Coronary artery (tissue), 2 donors: ENCODE results near the gene PGRMC2.

Experiments
- DNase-seq: peaks from one replicate; pipeline ENCODE4 v3.0.0-alpha.2; 2017; ENCODE audit warnings: low spot score
- H3K27ac ChIP-seq, 2 donors: fragments of 200-600 bp; sonication (generic); one replicate each; pipeline ENCODE4 v1.5.1; 2016 to 2019
- H3K4me3 ChIP-seq: fragments of 200-600 bp; sonication (generic); 2 replicates; pipeline ENCODE4 v1.5.1; 2016; ENCODE audit warnings: mild to moderate bottlenecking, moderate library complexity
- TF ChIP-seq, protein P1 (sequence below): fragments of 200-600 bp; sonication (generic); IDR thresholded peaks from one replicate; pipeline ENCODE4 v1.5.1; 2019; ENCODE audit warnings: antibody characterized with exemption

Gene PGRMC2

DNA sequence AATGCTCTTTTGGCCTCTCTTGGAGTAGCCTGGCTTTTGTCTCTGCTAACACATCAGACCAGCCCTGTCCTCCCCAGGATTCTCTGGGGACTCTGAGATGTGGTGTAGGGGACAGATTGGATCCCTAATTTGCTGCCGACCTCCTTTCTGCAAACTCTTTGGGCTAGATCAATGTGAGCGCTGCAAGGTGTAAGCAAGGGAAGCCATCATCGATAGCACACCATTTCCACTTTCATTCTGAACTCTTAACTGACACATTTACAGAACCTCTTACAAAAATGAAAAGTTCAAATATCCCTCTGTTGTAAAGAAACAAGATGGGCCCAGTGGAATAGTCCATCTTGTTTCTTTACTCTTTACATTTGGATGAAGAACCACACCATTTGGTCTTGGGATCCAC, 46.6 kb downstream of the PGRMC2 start:
- DNase-seq = no peak
- H3K27ac ChIP-seq = no peak overlapping the region
- TF ChIP-seq, protein P1, sequence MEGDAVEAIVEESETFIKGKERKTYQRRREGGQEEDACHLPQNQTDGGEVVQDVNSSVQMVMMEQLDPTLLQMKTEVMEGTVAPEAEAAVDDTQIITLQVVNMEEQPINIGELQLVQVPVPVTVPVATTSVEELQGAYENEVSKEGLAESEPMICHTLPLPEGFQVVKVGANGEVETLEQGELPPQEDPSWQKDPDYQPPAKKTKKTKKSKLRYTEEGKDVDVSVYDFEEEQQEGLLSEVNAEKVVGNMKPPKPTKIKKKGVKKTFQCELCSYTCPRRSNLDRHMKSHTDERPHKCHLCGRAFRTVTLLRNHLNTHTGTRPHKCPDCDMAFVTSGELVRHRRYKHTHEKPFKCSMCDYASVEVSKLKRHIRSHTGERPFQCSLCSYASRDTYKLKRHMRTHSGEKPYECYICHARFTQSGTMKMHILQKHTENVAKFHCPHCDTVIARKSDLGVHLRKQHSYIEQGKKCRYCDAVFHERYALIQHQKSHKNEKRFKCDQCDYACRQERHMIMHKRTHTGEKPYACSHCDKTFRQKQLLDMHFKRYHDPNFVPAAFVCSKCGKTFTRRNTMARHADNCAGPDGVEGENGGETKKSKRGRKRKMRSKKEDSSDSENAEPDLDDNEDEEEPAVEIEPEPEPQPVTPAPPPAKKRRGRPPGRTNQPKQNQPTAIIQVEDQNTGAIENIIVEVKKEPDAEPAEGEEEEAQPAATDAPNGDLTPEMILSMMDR = no peak

DNA sequence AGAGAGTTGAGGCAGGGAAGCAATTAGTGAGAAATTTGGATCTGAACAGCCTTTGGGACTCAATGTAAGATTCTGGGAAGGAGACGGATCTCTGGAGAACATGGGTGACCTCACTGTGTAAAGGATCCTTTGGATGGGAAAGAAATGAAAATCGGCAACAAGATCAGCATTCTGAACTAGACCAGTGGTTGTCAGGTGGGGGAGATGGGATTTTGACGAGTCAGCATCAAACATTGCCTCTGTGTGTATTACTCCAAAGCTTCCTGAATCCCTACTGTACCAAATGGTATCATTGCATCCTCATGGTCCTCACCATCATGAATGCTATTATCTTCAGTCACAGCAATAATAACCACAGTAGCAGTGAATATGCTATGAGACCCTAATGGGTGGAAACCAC, 52.8 kb downstream of the PGRMC2 start:
- no peak overlapping the region for H3K27ac ChIP-seq
- H3K4me3 ChIP-seq = no peak overlapping the region
- DNase-seq = no peak
- TF ChIP-seq, protein P1 = no peak

More for the DNA sequence above, 46.6 kb downstream of the PGRMC2 start:
- no peak overlapping the region for H3K4me3 ChIP-seq

DNA sequence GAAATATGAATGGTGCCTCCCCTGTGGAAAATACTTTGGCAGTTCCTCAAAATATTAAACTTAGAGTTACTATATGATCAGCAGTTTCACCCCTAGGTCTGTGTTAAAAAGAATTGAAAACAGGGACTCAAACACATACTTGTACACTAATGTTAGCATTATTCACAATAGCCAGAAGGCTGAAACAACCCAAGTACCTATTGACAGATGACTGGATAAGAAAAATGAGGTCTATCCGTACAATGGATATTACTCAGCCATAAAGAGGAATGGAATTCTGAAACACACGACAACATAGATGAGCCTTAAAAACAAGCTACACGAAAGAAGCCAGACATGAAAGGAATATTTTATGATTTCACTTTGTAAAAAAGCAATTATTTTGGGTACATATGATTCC, 54.9 kb downstream of the PGRMC2 start:
- TF ChIP-seq, protein P1 = no peak
- Histone ChIP-seq H3K4me3 (no peak overlapping the region), H3K27ac (no peak overlapping the region)
- no peak for DNase-seq

DNA sequence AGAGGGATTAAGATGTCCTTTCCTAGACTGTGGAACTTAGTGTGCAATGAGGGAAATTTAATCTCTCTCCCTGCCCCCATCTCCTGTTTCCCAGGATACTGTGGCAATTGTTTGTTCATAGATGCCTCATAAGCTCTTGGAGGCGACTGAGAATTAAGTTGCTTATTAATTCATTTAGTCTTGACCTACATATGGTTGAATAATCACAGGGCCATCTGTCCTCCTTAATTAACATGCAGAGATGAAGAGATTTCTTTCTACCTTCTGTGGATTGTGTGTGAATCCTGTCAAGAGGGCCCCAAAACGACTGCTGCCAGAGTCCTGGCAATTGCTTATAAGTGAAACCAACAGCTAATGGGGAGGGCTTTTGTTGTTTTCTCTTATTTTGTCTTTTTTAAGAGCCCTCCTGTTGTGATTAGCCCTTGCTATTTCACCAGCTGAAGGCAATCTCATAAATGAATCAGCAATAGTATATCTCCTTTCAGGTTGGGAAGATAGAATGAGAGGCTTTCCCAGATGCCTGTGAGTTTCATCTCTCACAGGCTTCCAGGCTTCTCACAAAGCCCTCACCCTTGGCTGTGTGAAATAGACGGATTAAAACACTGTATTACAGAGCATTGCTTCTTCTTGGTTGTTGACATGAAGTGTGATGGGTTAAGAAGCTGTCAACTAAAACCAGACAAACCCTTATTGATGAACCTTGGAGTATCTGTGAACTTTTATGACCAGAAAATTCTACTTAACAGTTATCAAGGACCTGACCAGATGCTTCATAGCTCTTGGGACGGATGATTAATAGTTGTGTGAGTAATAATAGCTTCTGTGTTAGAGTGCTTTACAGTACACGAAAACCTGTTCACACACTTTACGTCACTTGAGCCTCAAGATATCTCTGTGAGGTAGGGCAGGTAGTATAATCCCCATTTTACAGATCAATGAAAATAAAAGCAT, 58.5 kb downstream of the PGRMC2 start:
- DNase-seq = no peak
- TF ChIP-seq, protein P1 = no peak
- no peak overlapping the region for H3K27ac ChIP-seq
- H3K4me3 ChIP-seq = no peak overlapping the region

DNA sequence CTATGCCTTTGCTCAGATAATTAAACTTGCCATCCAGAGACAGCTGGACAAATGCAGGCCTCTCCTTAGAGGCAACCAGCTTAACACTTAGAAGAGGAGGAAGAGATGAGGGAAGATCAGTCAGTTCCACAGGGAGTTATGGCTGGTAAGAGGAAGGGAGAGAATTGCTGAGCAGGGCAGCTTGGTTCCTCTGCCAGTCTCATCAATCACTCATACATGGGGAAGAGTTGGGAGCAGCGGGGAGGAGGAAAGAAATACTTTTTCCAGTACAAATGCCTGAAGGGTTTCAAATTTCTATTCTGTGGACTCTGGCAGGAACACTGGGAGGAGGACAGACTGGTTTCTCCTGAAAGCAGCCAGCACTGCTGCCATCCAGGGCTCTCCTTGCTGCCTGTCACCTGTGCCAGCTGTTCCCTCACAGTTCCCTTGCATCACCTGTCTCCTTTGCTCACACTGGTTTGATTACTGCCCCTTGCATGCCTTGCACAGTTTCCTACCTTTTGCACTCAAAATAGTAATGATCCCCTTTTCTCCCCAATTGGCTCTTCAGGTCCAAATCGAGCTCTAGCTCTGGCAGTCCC, 59.5 kb downstream of the PGRMC2 start:
- no peak overlapping the region for H3K27ac ChIP-seq
- DNase-seq = no peak
- no peak overlapping the region for H3K4me3 ChIP-seq
- TF ChIP-seq, protein P1 = no peak

DNA sequence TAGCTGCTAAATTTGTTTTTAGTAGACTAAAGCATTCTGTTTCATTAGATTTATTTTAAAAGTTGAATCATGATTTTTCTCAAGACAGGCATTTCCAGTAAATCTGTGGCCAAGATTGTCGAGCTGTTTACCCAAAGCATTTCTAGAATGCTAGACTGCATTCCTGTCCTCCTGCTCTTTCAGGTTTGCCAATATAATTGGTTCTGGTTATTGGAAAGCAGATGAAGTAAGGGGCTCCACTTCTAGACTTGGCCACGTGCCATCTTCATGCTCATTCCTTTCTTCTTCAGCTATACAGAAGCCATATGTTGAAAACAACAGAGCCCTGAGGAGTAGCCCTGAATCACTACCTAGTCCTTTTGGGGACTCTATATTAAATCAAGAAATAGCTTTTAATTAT, 62.5 kb downstream of the PGRMC2 start:
- Histone ChIP-seq H3K27ac (no peak overlapping the region), H3K4me3 (no peak overlapping the region)
- TF ChIP-seq, protein P1 = no peak
- no peak for DNase-seq
